Activated T-cell treated with anti-CD3 and anti-CD28 coated beads, Interleukin-2, amount 50 U/mL, for 72 hours (primary cell): ENCODE results near the gene OSBPL2. TPM values are rescaled to one million over a fixed set of nuclear protein-coding genes. Genes with fewer than 3 reads are reported as not detected.
A peak's percentile ranks its signal among the peaks of the same experiment; 100 is the strongest.

Source experiments
- ATAC-seq, 2 donors: fragments of 150-1000 bp; cut with Tn5 transposase; replicated peaks in 1 of 2; 2 replicates each; pipeline ENCODE4 v1.10.0; 2021; ENCODE audit warnings: moderate library complexity in 2 of 2, mild to moderate bottlenecking in 1 of 2
- DNase-seq, 2 donors: peaks; one replicate each; pipeline ENCODE4 v3.0.0; 2021 to 2022; ENCODE audit warnings: mixed read lengths in 1 of 2
- H3K27ac Mint-ChIP-seq: one replicate; pipeline ENCODE4 v1.8.0; 2022; ENCODE audit warnings: mild to moderate bottlenecking, moderate library complexity, mixed read lengths
- H3K27me3 Mint-ChIP-seq: one replicate; pipeline ENCODE4 v1.8.0; 2022; ENCODE audit warnings: low read depth, mixed read lengths
- H3K36me3 Mint-ChIP-seq, 2 donors: one replicate each; pipeline ENCODE4 v1.8.0; 2022; ENCODE audit warnings: mixed read lengths in 2 of 2, mild to moderate bottlenecking in 1 of 2; ENCODE audit not compliant: insufficient read depth in 2 of 2
- H3K4me1 Mint-ChIP-seq: one replicate; pipeline ENCODE4 v1.8.0; 2022; ENCODE audit warnings: low read depth, mixed read lengths
- H3K4me3 Mint-ChIP-seq, 2 donors: one replicate each; pipeline ENCODE4 v1.8.0; 2022; ENCODE audit warnings: mild to moderate bottlenecking in 2 of 2, mixed read lengths in 2 of 2, moderate library complexity in 2 of 2
- H3K9me3 Mint-ChIP-seq, 2 donors: one replicate each; pipeline ENCODE4 v1.8.0; 2022; ENCODE audit warnings: mixed read lengths in 2 of 2
- total RNA-seq, 2 donors: library from RNA; stranded (reverse); gene quantifications; one replicate each; pipeline ENCODE4 v1.2.3, GENCODE V29; 2022

Gene OSBPL2
- total RNA-seq, 2 donors from 2014 or later, result 40.6 to 44.2 TPM

- DNase-seq (no peak), ATAC-seq (no peak)
- Mint-ChIP-seq H3K27me3 (no peaks in the 10 kb centered on the region), H3K4me3 (peak overlapping the region; percentile 86 to 93), H3K4me1 (peaks cover 28% of the 10 kb centered on the region), H3K9me3 (no peaks in the 10 kb centered on the region), H3K27ac (peak overlapping the region; percentile 82), H3K36me3 (peaks cover 2 to 9% of the 10 kb centered on the region in 2 donors)
Measured at GRCh38 chr20:62304331-62305148, 66.2 kb downstream of the OSBPL2 start.

DNA sequence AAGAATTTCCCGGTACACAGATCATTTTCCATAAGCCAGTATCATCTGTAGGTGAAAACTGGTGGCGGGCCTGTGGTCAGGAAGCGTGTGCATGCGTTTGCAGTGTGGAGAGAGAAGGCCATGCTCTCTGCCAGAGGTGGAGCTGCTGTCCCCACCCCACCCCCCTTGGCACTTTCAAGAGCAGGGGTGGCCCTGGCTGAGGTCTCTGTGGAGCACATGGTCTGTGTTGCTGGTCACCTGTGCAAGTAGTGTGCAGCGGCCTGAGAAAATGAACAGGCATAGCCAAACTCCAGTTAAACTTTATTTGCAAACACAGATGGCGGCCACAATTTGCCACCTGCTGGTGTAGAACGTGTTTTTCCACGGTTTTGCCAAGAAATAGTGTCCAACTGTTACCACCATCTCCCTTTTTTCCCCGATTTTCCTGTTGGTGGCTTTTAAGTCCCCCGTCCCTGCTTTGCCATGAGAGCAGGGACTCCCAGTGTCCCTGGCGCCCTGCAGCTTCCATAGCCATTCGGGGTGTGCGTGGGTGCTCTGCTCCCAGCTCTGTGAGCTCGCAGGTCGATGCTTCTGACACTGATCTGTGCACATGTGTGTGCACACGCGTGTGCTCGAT is 66.9 kb downstream of the OSBPL2 start:
- DNase-seq (no peak), ATAC-seq (no peak)
- Mint-ChIP-seq H3K4me3 (peak overlapping the region; percentile 86 to 93), H3K27me3 (no peaks in the 10 kb centered on the region), H3K4me1 (peaks cover 28% of the 10 kb centered on the region), H3K9me3 (no peaks in the 10 kb centered on the region), H3K27ac (no peak overlapping the region), H3K36me3 (peaks cover 2 to 9% of the 10 kb centered on the region in 2 donors)

GRCh38 chr20:62305765-62306413 is 67.6 kb downstream of the OSBPL2 start:
- H3K27ac Mint-ChIP-seq, result no peak overlapping the region
- DNase-seq (no peak), ATAC-seq (no peak)
- peak overlapping the region; percentile 36 to 65 for H3K4me3 Mint-ChIP-seq
- H3K27me3 Mint-ChIP-seq, result no peaks in the 10 kb centered on the region
- peaks cover 2 to 9% of the 10 kb centered on the region in 2 donors for H3K36me3 Mint-ChIP-seq
- no peaks in the 10 kb centered on the region for H3K9me3 Mint-ChIP-seq
- H3K4me1 Mint-ChIP-seq, result peaks cover 28% of the 10 kb centered on the region

DNA sequence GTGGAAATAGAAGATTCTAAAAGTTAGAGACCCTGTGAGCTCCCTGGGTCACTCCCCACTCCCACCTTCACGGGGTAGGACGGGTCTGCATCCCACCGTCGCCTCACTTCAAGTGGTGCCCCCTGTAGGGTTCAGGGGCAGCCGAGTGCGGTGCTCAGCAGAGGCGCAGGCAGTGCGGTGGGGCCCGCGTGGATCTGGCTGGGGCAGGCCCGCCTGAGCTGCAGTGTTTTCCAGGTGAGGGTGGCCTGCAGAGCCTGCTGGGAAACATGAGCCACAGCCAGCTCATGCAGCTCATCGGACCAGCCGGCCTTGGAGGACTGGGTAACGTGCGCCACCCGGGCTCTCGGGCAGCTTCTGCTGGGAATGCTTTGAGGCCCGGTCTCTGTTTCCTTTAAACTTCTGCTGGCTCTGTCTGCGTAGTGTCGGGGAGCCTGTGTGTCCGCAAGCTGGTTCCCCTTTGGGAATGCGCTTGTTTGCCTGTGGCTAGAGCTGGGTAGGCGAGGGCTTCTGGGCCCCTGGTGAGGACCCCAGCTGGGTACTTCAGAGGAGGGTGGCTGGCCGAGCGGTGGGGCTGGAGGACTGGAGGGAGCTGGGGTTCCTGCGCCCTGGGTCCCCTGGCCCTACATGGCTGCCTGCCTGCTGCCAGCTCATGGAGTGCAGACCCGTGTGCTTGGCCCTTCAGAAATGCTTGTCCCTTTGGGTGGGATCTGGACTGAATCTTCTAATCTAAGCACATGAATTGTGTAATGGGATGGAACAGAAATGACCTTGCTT is 68.3 kb downstream of the OSBPL2 start:
- Mint-ChIP-seq H3K36me3 (peaks cover 2 to 9% of the 10 kb centered on the region in 2 donors), H3K4me3 (no peak overlapping the region), H3K9me3 (no peaks in the 10 kb centered on the region), H3K27me3 (no peaks in the 10 kb centered on the region), H3K4me1 (peaks cover 22% of the 10 kb centered on the region), H3K27ac (no peak overlapping the region)
- DNase-seq (no peak), ATAC-seq (no peak)

- ATAC-seq, result no peak
- H3K4me3 Mint-ChIP-seq, result no peak overlapping the region
- DNase-seq, result no peak
- peaks cover 20% of the 10 kb centered on the region for H3K4me1 Mint-ChIP-seq
- no peaks in the 10 kb centered on the region for H3K9me3 Mint-ChIP-seq
- H3K27ac Mint-ChIP-seq, result no peak overlapping the region
- H3K36me3 Mint-ChIP-seq, result peaks cover 2 to 9% of the 10 kb centered on the region in 2 donors
- H3K27me3 Mint-ChIP-seq, result no peaks in the 10 kb centered on the region
Measured at GRCh38 chr20:62307226-62308101, 69.1 kb downstream of the OSBPL2 start.

GRCh38 chr20:62308102-62308822 is 69.9 kb downstream of the OSBPL2 start:
- DNase-seq (no peak), ATAC-seq (no peak)
- Mint-ChIP-seq H3K4me3 (no peak overlapping the region), H3K27ac (no peak overlapping the region), H3K9me3 (no peaks in the 10 kb centered on the region), H3K36me3 (peaks cover 2 to 9% of the 10 kb centered on the region in 2 donors), H3K27me3 (no peaks in the 10 kb centered on the region), H3K4me1 (peaks cover 20% of the 10 kb centered on the region)

- no peak overlapping the region for H3K27ac Mint-ChIP-seq
- peaks cover 14% of the 10 kb centered on the region for H3K4me1 Mint-ChIP-seq
- DNase-seq, result no peak
- H3K4me3 Mint-ChIP-seq, result no peak overlapping the region
- H3K36me3 Mint-ChIP-seq, result peaks cover 0 to 3% of the 10 kb centered on the region in 2 donors
- no peaks in the 10 kb centered on the region for H3K27me3 Mint-ChIP-seq
- ATAC-seq, result no peak
- no peaks in the 10 kb centered on the region for H3K9me3 Mint-ChIP-seq
Measured at GRCh38 chr20:62309198-62309944, 71.0 kb downstream of the OSBPL2 start.

DNA sequence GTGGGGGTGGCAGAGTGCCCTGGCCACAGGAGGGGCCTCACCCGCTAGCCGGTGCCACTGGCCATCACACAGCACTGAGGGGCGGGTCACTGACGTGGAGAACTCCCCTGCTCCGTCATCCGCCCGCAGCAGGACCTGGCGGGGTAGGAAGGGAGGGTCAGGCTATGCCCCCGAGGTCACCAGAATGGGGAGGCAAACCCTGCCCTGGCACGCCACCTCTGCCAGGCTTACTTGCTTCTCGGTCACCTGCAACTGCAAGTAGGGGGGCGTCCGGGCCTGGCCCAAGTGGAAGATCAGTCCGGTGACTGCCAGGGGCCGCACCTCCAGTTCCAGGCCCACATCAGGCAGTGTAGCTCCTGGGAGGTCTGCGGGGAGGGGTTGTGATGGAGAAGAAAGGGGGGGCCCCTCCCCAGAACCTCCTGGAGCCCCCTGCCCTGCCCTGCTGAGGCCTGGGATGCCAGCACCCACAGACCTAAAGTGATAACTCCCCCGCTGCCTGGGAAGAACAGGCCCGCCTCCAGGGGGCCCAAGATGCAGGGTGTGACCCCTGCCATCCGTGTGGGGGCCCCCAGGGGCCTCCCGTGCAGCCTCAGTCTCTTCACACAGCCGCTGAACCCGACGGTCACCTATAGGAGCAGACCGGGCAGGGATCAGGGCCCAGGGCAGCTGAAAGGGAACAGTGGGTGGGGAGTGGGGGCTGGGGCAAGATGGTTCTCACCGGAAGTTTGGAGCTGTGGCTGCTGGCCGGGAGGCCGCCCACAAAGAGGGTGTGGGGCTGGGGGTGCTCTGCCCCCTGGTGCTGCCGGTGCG is 71.8 kb downstream of the OSBPL2 start:
- H3K4me3 Mint-ChIP-seq, result no peak overlapping the region
- ATAC-seq (no peak), DNase-seq (no peak)
- peaks cover 0 to 3% of the 10 kb centered on the region in 2 donors for H3K36me3 Mint-ChIP-seq
- H3K27me3 Mint-ChIP-seq, result no peaks in the 10 kb centered on the region
- peaks cover 6% of the 10 kb centered on the region for H3K4me1 Mint-ChIP-seq
- H3K9me3 Mint-ChIP-seq, result no peaks in the 10 kb centered on the region
- H3K27ac Mint-ChIP-seq, result no peak overlapping the region

- H3K27me3 Mint-ChIP-seq, result no peaks in the 10 kb centered on the region
- H3K27ac Mint-ChIP-seq, result no peak overlapping the region
- ATAC-seq (no peak), DNase-seq (no peak)
- no peak overlapping the region for H3K4me3 Mint-ChIP-seq
- H3K4me1 Mint-ChIP-seq, result no peaks in the 10 kb centered on the region
- H3K36me3 Mint-ChIP-seq, result no peaks in the 10 kb centered on the region
- H3K9me3 Mint-ChIP-seq, result no peaks in the 10 kb centered on the region
Measured at GRCh38 chr20:62310757-62311121, 72.4 kb downstream of the OSBPL2 start.

DNA sequence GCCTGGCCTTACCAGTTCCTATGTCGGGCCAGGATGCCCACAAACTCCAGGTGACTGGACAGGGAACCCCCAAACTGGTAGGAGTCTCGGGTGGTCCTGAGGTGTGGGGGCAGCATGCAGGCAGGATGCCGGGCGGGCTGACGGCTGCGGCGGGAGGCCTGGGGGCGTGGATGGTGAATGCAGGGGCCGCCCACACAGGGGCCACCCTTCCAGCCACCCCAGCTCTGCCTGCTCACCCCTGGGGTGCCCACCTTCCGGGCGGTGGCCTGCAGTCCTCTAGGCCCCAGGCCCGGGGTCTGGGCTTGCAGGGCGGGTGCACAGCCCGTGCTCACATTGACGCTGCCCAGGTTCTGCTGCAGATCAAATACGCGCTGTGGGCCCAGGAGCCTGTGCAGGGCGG is 72.8 kb downstream of the OSBPL2 start:
- Mint-ChIP-seq H3K4me3 (no peak overlapping the region), H3K9me3 (no peaks in the 10 kb centered on the region), H3K27ac (no peak overlapping the region), H3K36me3 (no peaks in the 10 kb centered on the region), H3K4me1 (no peaks in the 10 kb centered on the region), H3K27me3 (no peaks in the 10 kb centered on the region)
- DNase-seq (no peak), ATAC-seq (no peak)
